SU-DHL-6 (cell line): Measurements from ENCODE around the gene CHFR.

Experiments used
- CTCF ChIP-seq: fragments of 200-600 bp; sonication (generic); IDR thresholded peaks from one replicate; pipeline ENCODE4 v1.5.1; 2017; ENCODE audit warnings: antibody characterized with exemption, mild to moderate bottlenecking, low read length, moderate library complexity; ENCODE audit not compliant: insufficient read depth, poor library complexity, severe bottlenecking
- EZH2phosphoT487 ChIP-seq: fragments of 200-600 bp; sonication (generic), shearing (Covaris generic); conservative IDR thresholded peaks from 2 replicates; pipeline ENCODE4 v1.6.1; 2018; ENCODE audit warnings: mild to moderate bottlenecking, antibody characterized with exemption, low read length, moderate library complexity, mixed read lengths

- TF ChIP-seq CTCF (no peak), EZH2phosphoT487 (no peak)
Measured at GRCh38 chr12:132856581-132856980, 30.8 kb downstream of the CHFR start.
